H9 (cell line): ENCODE results near the gene SLC35F6. TPM values are rescaled to one million over a fixed set of nuclear protein-coding genes. Genes with fewer than 3 reads are reported as not detected.

ENCODE experiments used
- DNase-seq: peaks from one replicate; pipeline ENCODE4 v3.0.0-alpha.2; 2017
- H2AFZ ChIP-seq: one replicate; pipeline ENCODE4 v1.6.1; 2013; ENCODE audit warnings: mild to moderate bottlenecking, low read length, control low read depth, moderate library complexity
- H2AK5ac ChIP-seq: 2 replicates; pipeline ENCODE4 v1.6.1; 2013; ENCODE audit warnings: low read length, control low read depth, mixed read lengths; ENCODE audit not compliant: insufficient read length
- H2BK120ac ChIP-seq: one replicate; pipeline ENCODE4 v1.6.1; 2013; ENCODE audit warnings: low read depth, mild to moderate bottlenecking, low read length, control low read depth, inconsistent platforms; ENCODE audit not compliant: poor library complexity, severe bottlenecking
- H2BK12ac ChIP-seq: 2 replicates; pipeline ENCODE4 v1.6.1; 2013; ENCODE audit warnings: low read length, control low read depth, mixed read lengths, low read depth; ENCODE audit not compliant: insufficient read length
- H2BK15ac ChIP-seq: 2 replicates; pipeline ENCODE4 v1.6.1; 2013; ENCODE audit warnings: low read depth, low read length, control low read depth
- H2BK20ac ChIP-seq: one replicate; pipeline ENCODE4 v1.6.1; 2013; ENCODE audit warnings: low read depth, mild to moderate bottlenecking, low read length, control low read depth, inconsistent platforms; ENCODE audit not compliant: poor library complexity, severe bottlenecking
- H2BK5ac ChIP-seq: 2 replicates; pipeline ENCODE4 v1.6.1; 2013; ENCODE audit warnings: low read length, control low read depth, mixed read lengths; ENCODE audit not compliant: insufficient read length
- H3K14ac ChIP-seq: 2 replicates; pipeline ENCODE4 v1.6.1; 2013; ENCODE audit warnings: low read length, control low read depth; ENCODE audit not compliant: insufficient read depth
- H3K18ac ChIP-seq: 2 replicates; pipeline ENCODE4 v1.6.1; 2013; ENCODE audit warnings: low read depth, mild to moderate bottlenecking, mixed read lengths, low read length, control low read depth; ENCODE audit not compliant: insufficient read length
- H3K23ac ChIP-seq: 2 replicates; pipeline ENCODE4 v1.6.1; 2013; ENCODE audit warnings: low read length, control low read depth, mixed read lengths, low read depth; ENCODE audit not compliant: insufficient read length
- H3K23me2 ChIP-seq: 2 replicates; pipeline ENCODE4 v1.6.1; 2013; ENCODE audit warnings: low read depth, mild to moderate bottlenecking, mixed read lengths, low read length, control low read depth; ENCODE audit not compliant: insufficient read length, poor library complexity, severe bottlenecking
- H3K27ac ChIP-seq: 2 replicates; pipeline ENCODE4 v1.5.1; 2013; ENCODE audit warnings: low read length, control low read depth, mixed read lengths, low read depth; ENCODE audit not compliant: insufficient read length
- H3K27me3 ChIP-seq: 2 replicates; pipeline ENCODE4 v1.6.1; 2013; ENCODE audit warnings: low read length, control low read depth, inconsistent platforms; ENCODE audit not compliant: insufficient read depth
- H3K4ac ChIP-seq: 2 replicates; pipeline ENCODE4 v1.6.1; 2013; ENCODE audit warnings: low read depth, mild to moderate bottlenecking, control low read depth, inconsistent platforms, low read length, moderate library complexity
- H3K4me1 ChIP-seq: 2 replicates; pipeline ENCODE4 v1.6.1; 2013; ENCODE audit warnings: low read length, control low read depth, inconsistent platforms; ENCODE audit not compliant: insufficient read depth
- H3K4me2 ChIP-seq: 2 replicates; pipeline ENCODE4 v1.6.1; 2013; ENCODE audit warnings: low read length, control low read depth, mixed read lengths; ENCODE audit not compliant: insufficient read length, insufficient read depth
- H3K56ac ChIP-seq: 2 replicates; pipeline ENCODE4 v1.6.1; 2013; ENCODE audit warnings: low read depth, mild to moderate bottlenecking, mixed read lengths, low read length, control low read depth; ENCODE audit not compliant: insufficient read length
- H3K79me1 ChIP-seq: 2 replicates; pipeline ENCODE4 v1.6.1; 2013; ENCODE audit warnings: low read depth, mild to moderate bottlenecking, moderate library complexity, low read length, control low read depth, inconsistent platforms; ENCODE audit not compliant: insufficient read depth, poor library complexity, severe bottlenecking
- H3K79me2 ChIP-seq: 2 replicates; pipeline ENCODE4 v1.6.1; 2013; ENCODE audit warnings: low read length, control low read depth, inconsistent platforms; ENCODE audit not compliant: insufficient read depth
- H3K9ac ChIP-seq: 2 replicates; pipeline ENCODE4 v1.6.1; 2013; ENCODE audit warnings: low read length, control low read depth, mixed read lengths; ENCODE audit not compliant: insufficient read length; ENCODE audit errors: extremely low read depth
- H3K9me3 ChIP-seq: one replicate; pipeline ENCODE4 v1.6.1; 2013; ENCODE audit warnings: low read depth, low read length, inconsistent platforms; ENCODE audit not compliant: control insufficient read depth
- H3T11ph ChIP-seq: one replicate; pipeline ENCODE4 v1.6.1; 2013; ENCODE audit warnings: mild to moderate bottlenecking, low read length, control low read depth, inconsistent platforms
- H4K20me1 ChIP-seq: one replicate; pipeline ENCODE4 v1.6.1; 2013; ENCODE audit not compliant: control insufficient read depth, insufficient read length, insufficient read depth
- H4K5ac ChIP-seq: 2 replicates; pipeline ENCODE4 v1.6.1; 2013; ENCODE audit warnings: low read depth, mild to moderate bottlenecking, mixed read lengths, low read length, control low read depth; ENCODE audit not compliant: insufficient read length
- H4K8ac ChIP-seq: replicated peaks from 2 replicates; pipeline ENCODE4 v1.6.1; 2013; ENCODE audit warnings: low read length, control low read depth, mixed read lengths, low read depth; ENCODE audit not compliant: insufficient read length
- H4K91ac ChIP-seq: 2 replicates; pipeline ENCODE4 v1.6.1; 2013; ENCODE audit warnings: low read depth, mild to moderate bottlenecking, moderate library complexity, mixed read lengths, low read length, control low read depth; ENCODE audit not compliant: insufficient read length
- H3K27ac Mint-ChIP-seq, 3 experiments: 2 replicates in 2 of 3; 3 replicates in 1 of 3; pipeline ENCODE4 v1.8.0; 2020 to 2021; ENCODE audit warnings: mixed read lengths in 3 of 3, mild to moderate bottlenecking in 1 of 3, moderate library complexity in 1 of 3
- H3K27me3 Mint-ChIP-seq: 2 replicates; pipeline ENCODE4 v1.8.0; 2021; ENCODE audit warnings: low read depth, mild to moderate bottlenecking, moderate library complexity, mixed read lengths
- H3K36me3 Mint-ChIP-seq, 3 experiments: 2 replicates in 2 of 3; 3 replicates in 1 of 3; pipeline ENCODE4 v1.8.0; 2020 to 2021; ENCODE audit warnings: low read depth in 3 of 3, mixed read lengths in 3 of 3; ENCODE audit not compliant: insufficient read depth in 1 of 3
- H3K4me1 Mint-ChIP-seq, 2 experiments: 2 replicates each; pipeline ENCODE4 v1.8.0; 2020; ENCODE audit warnings: mixed read lengths in 2 of 2
- H3K4me3 Mint-ChIP-seq, 2 experiments: 2 replicates in 1 of 2; 3 replicates in 1 of 2; pipeline ENCODE4 v1.8.0; 2020 to 2021; ENCODE audit warnings: mild to moderate bottlenecking in 2 of 2, mixed read lengths in 2 of 2, moderate library complexity in 1 of 2
- H3K9me3 Mint-ChIP-seq, 2 experiments: 2 replicates in 1 of 2; 3 replicates in 1 of 2; pipeline ENCODE4 v1.8.0; 2020; ENCODE audit warnings: mild to moderate bottlenecking in 2 of 2, mixed read lengths in 2 of 2, moderate library complexity in 1 of 2
- CTCF ChIP-seq: fragments of 200-600 bp; sonication (generic); conservative IDR thresholded peaks from 3 replicates; pipeline ENCODE4 v1.8.0; 2021; ENCODE audit warnings: antibody characterized with exemption, mild to moderate bottlenecking
- WGBS: extraction: QIAGEN DNeasy Blood & Tissue Kit; methylation state at CpG from one replicate; pipeline ENCODE4 v1.1.7; 2013; ENCODE audit warnings: missing lambda C conversion rate, low lambda C conversion rate, mixed read lengths; ENCODE audit not compliant: insufficient read length; ENCODE audit errors: extremely low coverage; 5-methylcytosine and 5-hydroxymethylcytosine counted together
- total RNA-seq: library from RNA; stranded (reverse); gene quantifications from 2 replicates; pipeline ENCODE4 v1.2.1, GENCODE V29; 2021

The SLC35F6 gene
- total RNA-seq, 1 experiment from 2014 or later, result 15.7 TPM

- no peak overlapping the region for H2BK15ac ChIP-seq
- no peak overlapping the region for H3K4me3 Mint-ChIP-seq
- no peak overlapping the region for H4K5ac ChIP-seq
- DNase-seq, result no peak
- no peak overlapping the region for H3K23ac ChIP-seq
- no peak overlapping the region for H3K4ac ChIP-seq
- H2BK20ac ChIP-seq, result no peak overlapping the region
- no peak overlapping the region for H4K91ac ChIP-seq
- H3K9me3 Mint-ChIP-seq, result no peaks in the 10 kb centered on the region
- no peak overlapping the region for H3K18ac ChIP-seq
- no peak overlapping the region for H3K27ac ChIP-seq
- H3K56ac ChIP-seq, result no peak overlapping the region
- no peak overlapping the region for H2AK5ac ChIP-seq
- no peak for TF ChIP-seq CTCF
- no peak overlapping the region for H3K27ac Mint-ChIP-seq
- no peak overlapping the region for H3T11ph ChIP-seq
- no peak overlapping the region for H3K14ac ChIP-seq
- H3K27me3 Mint-ChIP-seq, result peaks cover 7% of the 10 kb centered on the region
- no peaks in the 10 kb centered on the region for H3K36me3 Mint-ChIP-seq
- no peak overlapping the region for H2AFZ ChIP-seq
- no peak overlapping the region for H3K9ac ChIP-seq
- H4K20me1 ChIP-seq, result no peaks in the 10 kb centered on the region
- H3K4me2 ChIP-seq, result no peak overlapping the region
- no peak overlapping the region for H4K8ac ChIP-seq
- H3K9me3 ChIP-seq, result no peaks in the 10 kb centered on the region
- H3K4me1 Mint-ChIP-seq, result no peaks in the 10 kb centered on the region
- no peaks in the 10 kb centered on the region for H3K4me1 ChIP-seq
- H3K79me1 ChIP-seq, result no peaks in the 10 kb centered on the region
- WGBS, result no CpG with 5 or more reads among the region's 5 CpGs
- H3K23me2 ChIP-seq, result no peaks in the 10 kb centered on the region
- H2BK12ac ChIP-seq, result no peak overlapping the region
- H2BK5ac ChIP-seq, result no peak overlapping the region
- no peaks in the 10 kb centered on the region for H3K27me3 ChIP-seq
- no peak overlapping the region for H2BK120ac ChIP-seq
- H3K79me2 ChIP-seq, result no peaks in the 10 kb centered on the region
Observed at GRCh38 chr2:26735097-26735496, 29.0 kb upstream of the SLC35F6 start.
